Ishikawa (cell line): ENCODE measurements around the gene PLIN4.

ENCODE experiments used
- CEBPB ChIP-seq: IDR thresholded peaks from 2 replicates; pipeline ENCODE4 v1.6.1; 2012
- CREB1 ChIP-seq: IDR thresholded peaks from 2 replicates; pipeline ENCODE4 v1.6.1; 2012; ENCODE audit warnings: low read depth
- EGR1 ChIP-seq: IDR thresholded peaks from 2 replicates; pipeline ENCODE4 v1.6.1; 2012
- EP300 ChIP-seq: IDR thresholded peaks from 2 replicates; pipeline ENCODE4 v1.6.1; 2012; ENCODE audit warnings: borderline replicate concordance
- FOXM1 ChIP-seq: IDR thresholded peaks from 2 replicates; pipeline ENCODE4 v1.6.1; 2012; ENCODE audit warnings: low read depth, borderline replicate concordance
- NFIC ChIP-seq: IDR thresholded peaks from 2 replicates; pipeline ENCODE4 v1.6.1; 2012
- RAD21 ChIP-seq: IDR thresholded peaks from 2 replicates; pipeline ENCODE4 v1.6.1; 2012; ENCODE audit warnings: low read depth
- REST ChIP-seq: IDR thresholded peaks from 2 replicates; pipeline ENCODE4 v1.6.1; 2012; ENCODE audit warnings: low read depth, mild to moderate bottlenecking
- TAF1 ChIP-seq: IDR thresholded peaks from 2 replicates; pipeline ENCODE4 v1.6.1; 2012; ENCODE audit warnings: low read depth, mild to moderate bottlenecking
- TCF12 ChIP-seq: IDR thresholded peaks from 2 replicates; pipeline ENCODE4 v1.6.1; 2012; ENCODE audit warnings: low read depth
- TEAD4 ChIP-seq: IDR thresholded peaks from 2 replicates; pipeline ENCODE4 v1.6.1; 2012
- YY1 ChIP-seq: IDR thresholded peaks from 2 replicates; pipeline ENCODE4 v1.6.1; 2012; ENCODE audit warnings: low read depth
- ZBTB7A ChIP-seq: IDR thresholded peaks from 2 replicates; pipeline ENCODE4 v1.6.1; 2012; ENCODE audit warnings: low read depth
- TF ChIP-seq, protein P1 (sequence below): IDR thresholded peaks from 2 replicates; pipeline ENCODE4 v1.6.1; 2012
- TF ChIP-seq, protein P2 (sequence below): IDR thresholded peaks from 2 replicates; pipeline ENCODE4 v1.6.1; 2012

PLIN4 gene

GRCh38 chr19:4492337-4493103 is 25.8 kb downstream of the PLIN4 start:
- no peak for TF ChIP-seq CREB1
- TF ChIP-seq, protein P1, sequence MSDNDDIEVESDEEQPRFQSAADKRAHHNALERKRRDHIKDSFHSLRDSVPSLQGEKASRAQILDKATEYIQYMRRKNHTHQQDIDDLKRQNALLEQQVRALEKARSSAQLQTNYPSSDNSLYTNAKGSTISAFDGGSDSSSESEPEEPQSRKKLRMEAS, result no peak
- TF ChIP-seq TAF1, result no peak
- TF ChIP-seq EGR1, result no peak
- no peak for TF ChIP-seq TCF12
- TF ChIP-seq RAD21, result no peak
- TF ChIP-seq CEBPB, result no peak
- no peak for TF ChIP-seq TEAD4
- TF ChIP-seq YY1, result no peak

- TF ChIP-seq NFIC (no peak), FOXM1 (no peak), ZBTB7A (no peak), TCF12 (no peak), RAD21 (no peak), EP300 (no peak), CREB1 (no peak), REST (no peak), CEBPB (no peak), TEAD4 (no peak), TAF1 (no peak), YY1 (no peak), EGR1 (no peak)
- TF ChIP-seq, protein P1, result no peak
- TF ChIP-seq, protein P2, sequence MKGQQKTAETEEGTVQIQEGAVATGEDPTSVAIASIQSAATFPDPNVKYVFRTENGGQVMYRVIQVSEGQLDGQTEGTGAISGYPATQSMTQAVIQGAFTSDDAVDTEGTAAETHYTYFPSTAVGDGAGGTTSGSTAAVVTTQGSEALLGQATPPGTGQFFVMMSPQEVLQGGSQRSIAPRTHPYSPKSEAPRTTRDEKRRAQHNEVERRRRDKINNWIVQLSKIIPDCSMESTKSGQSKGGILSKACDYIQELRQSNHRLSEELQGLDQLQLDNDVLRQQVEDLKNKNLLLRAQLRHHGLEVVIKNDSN, result no peak
These were observed 26.8 kb downstream of the PLIN4 start for GRCh38 chr19:4491446-4491845.

DNA sequence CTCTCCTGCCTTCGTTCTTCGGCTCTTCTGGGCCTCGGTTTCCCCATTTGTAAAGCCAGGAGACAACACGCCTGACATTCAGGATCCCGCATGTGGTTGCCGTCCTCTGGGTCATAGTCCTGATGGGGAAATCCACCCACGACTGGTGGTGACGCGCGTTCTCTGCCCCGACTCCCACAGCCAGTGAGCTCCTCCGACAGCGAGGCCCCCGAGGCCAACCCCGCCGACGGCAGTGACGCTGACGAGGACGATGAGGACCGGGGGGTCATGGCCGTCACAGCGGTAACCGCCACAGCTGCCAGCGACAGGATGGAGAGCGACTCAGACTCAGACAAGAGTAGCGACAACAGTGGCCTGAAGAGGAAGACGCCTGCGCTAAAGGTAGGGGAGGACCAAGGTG is 29.8 kb downstream of the PLIN4 start:
- no peak for TF ChIP-seq TEAD4
- TF ChIP-seq YY1, result no peak
- TF ChIP-seq TCF12, result no peak
- TF ChIP-seq EGR1, result no peak
- no peak for TF ChIP-seq NFIC
- no peak for TF ChIP-seq ZBTB7A
- no peak for TF ChIP-seq RAD21
- TF ChIP-seq, protein P2, result no peak
- TF ChIP-seq FOXM1, result no peak
- TF ChIP-seq, protein P1, result no peak
- no peak for TF ChIP-seq TAF1
- no peak for TF ChIP-seq CREB1
- TF ChIP-seq EP300, result no peak
- no peak for TF ChIP-seq CEBPB
- no peak for TF ChIP-seq REST

DNA sequence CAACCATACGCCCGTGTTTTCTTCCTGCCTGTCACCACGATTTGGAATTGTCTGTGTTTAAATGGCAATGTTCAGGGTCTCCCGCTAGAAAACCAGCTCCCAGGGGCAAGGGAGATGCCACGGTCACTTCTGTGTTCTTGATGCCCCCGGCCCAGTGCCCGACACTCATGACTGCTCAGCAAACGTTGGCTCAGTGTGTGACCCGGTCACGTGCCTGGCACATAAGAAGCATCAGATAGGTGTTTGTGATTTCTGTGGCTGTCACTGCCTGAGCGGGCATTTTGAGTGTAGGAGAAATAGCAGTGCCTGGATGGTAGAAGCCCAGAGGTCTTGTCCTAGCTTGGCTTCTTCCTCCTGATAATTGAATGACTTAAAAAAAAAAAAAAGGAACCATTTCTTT is 30.7 kb downstream of the PLIN4 start:
- no peak for TF ChIP-seq TAF1
- TF ChIP-seq EGR1, result no peak
- no peak for TF ChIP-seq RAD21
- TF ChIP-seq TCF12, result no peak
- TF ChIP-seq, protein P2, result no peak
- no peak for TF ChIP-seq TEAD4
- TF ChIP-seq REST, result no peak
- no peak for TF ChIP-seq YY1
- TF ChIP-seq ZBTB7A, result no peak
